HG02885 (cell line): ENCODE data around the gene VPS4B.

Experiments used
- ATAC-seq: cut with Tn5 transposase; IDR thresholded peaks from one replicate; pipeline ENCODE4 v1.9.1; 2021; ENCODE audit warnings: mild to moderate bottlenecking; ENCODE audit not compliant: unreplicated experiment, poor library complexity

VPS4B gene

DNA sequence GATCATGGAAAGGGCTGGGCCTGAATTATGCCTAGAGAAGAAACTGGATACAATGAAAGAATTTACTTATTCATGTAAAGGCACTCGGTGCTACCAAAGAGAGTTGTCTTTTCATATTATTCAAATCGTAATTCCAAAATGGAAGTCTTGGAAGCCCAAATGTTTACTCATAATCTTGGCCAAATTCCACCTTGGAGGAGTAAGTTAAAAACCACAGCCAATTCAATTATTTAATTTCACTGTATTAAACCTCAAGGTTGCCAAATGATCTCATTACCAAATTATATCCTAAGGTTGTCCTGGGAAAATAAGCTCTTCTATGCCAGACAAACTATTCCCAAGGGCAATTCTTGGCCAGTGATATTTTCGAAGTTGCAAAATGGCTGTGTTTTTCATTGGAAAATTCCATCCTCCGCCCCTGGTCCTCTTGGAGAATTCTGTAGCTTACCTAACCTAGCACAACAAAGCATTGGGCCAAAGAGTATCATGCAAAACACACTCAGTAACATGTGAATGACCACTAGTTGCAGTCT, 11.1 kb upstream of the VPS4B start:
- no peak for ATAC-seq

DNA sequence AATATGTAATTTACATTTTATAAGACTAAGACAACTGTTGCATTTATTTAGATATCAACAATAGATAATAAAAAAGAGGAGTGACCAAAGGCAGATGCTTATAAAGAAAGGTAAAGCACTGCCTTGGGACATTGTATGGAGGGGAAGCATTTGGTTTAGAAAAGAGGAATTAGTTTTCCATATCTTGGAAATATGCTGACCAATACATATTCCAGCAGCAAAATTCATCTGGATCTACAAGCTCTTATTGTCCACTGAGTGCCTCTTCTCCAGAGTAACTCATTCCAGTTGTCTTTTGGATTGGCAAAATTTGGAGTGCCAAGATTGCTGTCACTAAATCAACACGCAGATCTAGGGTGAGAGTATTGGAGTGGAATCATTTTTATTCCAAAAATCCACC, 8.9 kb upstream of the VPS4B start:
- no peak for ATAC-seq

DNA sequence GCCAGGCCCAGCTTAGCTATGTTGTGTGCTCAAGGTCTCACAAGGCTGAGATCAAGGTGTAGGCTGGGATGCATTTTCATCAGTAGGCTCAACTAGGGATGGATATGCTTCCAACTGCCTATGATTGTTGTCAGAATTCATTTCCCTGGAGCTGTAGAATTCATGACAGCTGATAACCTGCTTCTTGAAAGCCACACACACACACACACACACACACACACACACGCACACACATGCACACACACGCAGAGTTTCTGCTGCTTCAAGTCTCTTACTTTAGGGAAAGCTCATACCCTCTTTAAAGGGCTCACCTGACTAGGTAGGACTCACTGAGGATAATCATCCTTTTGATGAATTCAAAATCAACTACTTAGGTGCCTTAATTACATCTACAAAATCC, 8.2 kb upstream of the VPS4B start:
- no peak for ATAC-seq

DNA sequence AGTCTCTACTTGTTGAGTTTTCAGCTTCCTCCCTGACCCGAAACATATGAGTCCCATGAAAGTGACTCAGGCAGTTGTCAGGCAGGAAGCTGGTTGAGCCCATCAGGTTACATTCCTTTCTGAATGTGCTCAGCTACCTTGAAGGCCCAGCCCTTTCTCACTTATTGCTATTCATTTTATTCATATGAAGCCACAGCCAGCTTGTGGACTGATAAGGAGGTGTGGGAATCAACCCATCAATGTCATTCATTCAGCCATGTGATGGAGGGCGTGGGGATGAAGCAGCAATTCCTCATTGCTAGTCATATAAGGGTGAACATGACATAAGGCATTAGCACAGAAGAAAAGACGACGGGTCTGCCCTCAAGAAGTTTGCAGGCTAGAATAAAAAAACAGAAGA, 5.3 kb upstream of the VPS4B start:
- no peak for ATAC-seq

DNA sequence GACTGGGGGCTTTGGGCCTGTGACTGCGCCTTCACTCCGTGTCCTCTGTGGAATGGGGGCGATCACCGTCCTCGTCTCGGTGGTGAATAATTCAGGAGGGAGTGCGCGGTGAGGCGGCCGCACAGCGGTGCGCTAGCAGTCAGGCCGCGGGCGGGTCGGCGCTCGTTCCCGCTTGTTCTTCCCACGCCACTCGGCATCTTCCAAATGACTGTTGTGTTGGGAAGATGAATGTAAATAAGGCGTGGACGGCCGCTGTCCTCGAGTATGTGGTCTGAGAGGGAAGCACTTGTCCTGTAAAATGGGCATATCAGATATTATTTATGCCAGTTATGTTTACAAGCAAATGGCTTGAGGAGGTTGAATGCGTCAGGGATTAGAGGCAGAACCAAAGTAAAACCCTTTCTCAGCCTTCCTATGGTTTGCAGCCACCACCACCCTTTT, 608 bp upstream of the VPS4B start:
- peak; percentile 36 for ATAC-seq

DNA sequence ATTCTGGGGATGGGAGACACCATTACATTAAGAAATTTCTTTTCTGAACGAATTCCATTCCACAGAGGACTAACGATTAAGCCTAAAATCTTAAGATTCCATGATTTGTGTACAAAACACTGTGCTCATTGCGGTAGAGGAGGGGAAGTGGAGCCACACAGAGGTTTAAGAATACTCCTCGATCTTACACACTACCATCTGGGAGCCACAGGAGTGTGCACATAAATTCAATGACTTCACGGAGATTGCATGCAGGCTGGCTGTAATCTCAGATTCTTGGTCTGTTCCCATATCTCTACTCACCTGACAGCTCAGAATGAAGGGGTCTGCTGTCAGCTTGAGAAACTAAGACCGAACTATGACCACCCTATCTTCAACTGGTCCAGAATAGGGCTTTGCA, 762 bp downstream of the VPS4B start:
- no peak for ATAC-seq

DNA sequence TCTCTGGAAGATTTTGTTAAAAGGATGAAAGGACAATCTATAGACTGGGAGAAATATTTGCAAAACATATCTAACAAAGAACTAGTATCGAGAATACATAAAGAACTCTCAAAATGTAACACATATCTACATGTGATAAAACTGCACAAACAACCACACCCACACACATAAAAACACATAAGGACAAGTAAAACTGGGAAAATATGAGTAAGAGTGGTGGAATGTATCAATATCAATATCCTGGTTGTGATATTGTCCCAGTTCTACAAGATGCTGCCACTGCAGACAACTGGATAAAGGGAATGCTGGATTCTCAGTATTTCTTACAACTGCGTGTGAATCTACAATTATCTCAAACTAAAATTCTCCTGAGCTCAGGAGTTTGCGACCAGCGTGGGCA, 9.3 kb downstream of the VPS4B start:
- ATAC-seq, result no peak

DNA sequence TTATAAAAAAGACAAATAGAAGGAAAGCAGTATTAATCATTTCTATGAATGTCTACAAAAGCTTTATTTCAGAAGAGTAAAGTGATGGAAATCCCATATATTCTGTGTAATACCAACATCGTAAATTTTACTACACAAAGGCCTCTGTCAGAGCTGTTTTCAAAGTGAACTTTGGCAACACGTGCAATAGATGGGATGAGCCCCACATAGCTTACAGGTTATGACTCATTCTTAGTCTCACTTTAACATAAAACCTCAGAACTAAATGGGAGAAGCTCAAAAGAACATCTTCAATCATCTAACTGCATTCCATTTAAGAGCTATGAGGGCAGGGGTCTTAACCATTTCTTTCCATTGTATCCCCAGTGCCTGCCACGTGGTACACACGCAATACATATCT, 11.5 kb downstream of the VPS4B start:
- no peak for ATAC-seq

DNA sequence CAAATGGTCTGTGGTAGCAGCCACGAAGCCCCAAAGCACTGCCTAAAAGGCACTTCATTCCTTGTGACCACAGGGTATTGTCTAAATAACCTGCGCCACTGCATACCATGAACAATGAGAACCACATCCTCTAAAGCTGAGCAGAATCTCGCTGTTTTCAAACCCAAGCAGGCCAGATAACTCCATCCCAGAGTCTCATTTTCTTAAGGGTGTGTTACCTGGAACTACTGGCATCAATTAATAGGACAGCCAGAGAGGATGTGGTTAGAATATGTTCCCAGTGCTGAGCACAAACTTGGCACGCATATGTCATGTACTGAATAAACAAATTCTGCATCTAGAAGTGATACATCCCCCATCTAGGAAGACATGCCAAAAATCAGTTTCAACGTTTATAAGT, 13.0 kb downstream of the VPS4B start:
- ATAC-seq, result no peak

DNA sequence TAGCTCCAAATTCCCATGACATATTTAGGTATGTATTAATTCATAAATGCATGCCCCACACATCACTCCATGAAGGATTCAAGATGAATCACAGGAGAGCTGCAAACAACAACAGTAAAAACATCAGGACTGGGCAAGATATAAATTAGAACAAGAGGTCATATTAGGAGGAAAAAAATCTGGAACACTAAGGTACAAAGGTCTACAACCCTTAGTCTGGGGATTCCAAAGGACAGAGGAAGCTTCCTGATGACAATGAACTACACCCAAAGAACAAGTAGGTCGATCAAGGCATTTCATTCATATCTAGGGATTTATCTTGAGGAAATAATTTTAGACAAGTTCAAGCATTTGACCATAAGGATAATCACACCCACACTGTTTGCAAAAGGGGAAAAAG, 14.5 kb downstream of the VPS4B start:
- ATAC-seq, result no peak

DNA sequence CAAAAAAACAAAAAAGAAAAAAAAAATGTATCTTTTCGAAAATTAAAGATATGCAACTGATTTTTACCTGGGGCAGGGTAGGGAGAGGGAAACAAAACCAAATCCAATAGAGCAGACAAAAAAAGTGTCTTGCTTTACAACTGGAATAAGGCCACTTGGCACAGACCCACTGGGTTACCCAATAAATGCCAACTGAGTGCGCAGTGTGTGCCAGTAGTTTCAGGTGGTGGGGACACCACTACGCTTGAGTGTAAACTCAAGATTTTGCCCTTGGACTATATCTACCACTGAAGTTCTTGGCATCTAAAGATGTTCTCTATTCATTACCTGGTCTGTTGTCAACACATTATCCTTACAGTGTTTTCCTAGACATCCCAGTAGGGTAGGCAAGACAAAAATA, 16.3 kb downstream of the VPS4B start:
- no peak for ATAC-seq

DNA sequence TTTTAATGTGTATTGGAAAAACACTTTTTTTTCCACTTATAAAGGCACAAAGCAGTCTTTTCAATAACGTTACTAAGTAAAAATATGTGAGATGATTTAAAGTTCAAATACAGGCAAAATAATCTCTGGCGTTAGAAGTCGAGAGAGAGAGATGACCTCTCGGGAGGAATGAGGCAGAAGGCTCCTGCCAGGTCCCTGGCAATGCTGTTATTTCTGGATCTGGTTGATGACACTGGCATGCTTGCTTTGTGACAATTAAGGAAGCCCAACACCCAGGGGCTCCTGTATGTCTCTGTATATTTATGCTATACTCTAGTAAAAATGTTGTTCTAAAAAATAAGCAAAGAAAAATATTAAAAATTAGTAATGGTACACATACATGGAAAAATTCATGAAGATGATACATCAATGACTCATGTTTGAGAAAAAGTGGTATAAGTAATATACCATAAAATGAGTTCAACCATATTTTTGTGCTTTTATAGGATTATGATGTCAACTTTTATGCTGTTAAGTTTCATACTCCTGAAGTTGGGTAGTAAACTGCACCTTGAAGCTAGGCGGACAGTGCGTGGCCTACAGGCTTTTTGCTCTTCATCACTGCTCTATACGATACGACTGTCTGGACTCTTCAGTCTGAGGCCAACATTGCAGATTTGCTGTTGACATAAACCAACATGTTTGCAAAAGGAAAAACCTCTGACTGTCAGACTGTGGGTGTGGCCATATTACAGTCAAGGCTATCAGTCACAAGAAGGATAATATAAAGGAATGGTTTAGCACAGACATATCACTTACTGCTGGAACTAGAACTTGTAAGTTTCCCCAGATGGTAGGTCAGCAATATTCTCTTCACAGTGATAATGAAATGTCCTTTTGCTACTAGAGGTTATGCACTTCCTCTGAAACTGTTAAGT, 19.8 kb downstream of the VPS4B start:
- ATAC-seq, result no peak

DNA sequence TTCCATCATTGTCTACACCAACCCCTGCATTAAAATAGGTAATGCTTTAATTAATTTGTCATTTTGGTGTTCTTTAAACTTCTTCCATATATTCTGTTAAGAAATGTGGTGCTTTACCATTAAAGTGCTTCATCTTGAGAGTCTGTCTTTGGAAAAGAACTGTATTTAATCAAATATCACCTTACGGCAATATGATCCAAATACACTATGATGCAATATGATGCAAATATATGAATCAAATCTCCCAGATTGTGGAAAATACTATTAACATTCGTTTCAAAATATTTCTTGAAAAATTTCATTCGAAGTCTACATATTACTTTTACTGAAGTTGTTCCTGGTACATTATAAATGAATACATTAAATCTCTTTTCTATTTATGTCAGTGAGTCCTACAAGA, 23.0 kb downstream of the VPS4B start:
- ATAC-seq, result no peak

DNA sequence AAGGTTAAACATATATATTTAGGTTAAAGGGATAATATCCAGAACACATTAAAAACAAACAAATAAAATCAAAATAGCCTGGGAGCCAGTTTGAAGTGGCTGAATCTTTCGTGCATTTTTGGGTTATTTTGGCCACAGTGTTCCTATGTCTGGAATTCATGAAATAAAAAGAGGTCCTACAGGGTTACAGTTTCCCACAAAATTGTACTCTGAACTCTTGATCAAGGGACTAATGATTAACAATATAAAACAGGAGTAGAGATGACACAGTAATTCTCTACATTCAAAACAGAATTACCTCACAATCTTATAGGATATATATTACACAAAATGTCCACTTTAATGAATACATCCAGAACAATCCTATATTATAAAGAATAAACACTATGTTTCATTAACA, 24.9 kb downstream of the VPS4B start:
- no peak for ATAC-seq

DNA sequence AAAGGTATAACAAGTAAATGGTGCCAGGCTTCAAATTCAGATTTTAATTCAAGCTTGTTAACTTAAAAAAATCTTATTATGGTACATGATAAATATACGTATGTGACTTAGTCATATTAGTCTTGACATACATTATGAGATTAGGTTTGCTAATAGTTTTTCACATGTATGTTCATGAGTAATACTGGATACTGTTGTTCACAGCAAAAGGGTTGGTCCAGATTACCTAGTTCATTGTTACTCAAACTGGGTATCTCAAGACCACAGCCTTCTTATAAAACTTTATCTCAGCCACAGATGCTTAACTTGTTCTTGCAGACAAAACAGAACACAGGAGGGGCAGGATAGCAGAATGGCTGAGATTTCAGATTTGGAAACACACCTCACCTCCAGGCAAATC, 26.8 kb downstream of the VPS4B start:
- no peak for ATAC-seq

DNA sequence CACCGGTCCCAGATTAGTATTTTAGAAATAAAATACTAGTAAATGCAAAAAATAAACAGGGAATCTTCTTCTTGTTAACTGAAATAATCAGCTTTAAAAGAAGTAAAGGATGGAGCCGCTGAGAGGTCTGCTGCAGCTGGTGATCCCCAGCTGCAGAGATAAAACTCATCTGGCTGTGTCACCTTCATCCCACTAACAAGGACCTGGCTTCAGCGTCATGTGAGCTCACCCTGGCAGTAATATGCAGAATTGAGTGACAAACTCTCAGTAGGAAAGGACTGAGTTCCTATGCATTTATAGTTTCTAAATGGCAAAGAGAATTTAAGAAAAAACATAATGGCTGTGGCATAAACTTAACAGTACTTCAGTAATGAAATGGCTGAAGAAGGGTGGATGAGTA, 27.3 kb downstream of the VPS4B start:
- no peak for ATAC-seq

DNA sequence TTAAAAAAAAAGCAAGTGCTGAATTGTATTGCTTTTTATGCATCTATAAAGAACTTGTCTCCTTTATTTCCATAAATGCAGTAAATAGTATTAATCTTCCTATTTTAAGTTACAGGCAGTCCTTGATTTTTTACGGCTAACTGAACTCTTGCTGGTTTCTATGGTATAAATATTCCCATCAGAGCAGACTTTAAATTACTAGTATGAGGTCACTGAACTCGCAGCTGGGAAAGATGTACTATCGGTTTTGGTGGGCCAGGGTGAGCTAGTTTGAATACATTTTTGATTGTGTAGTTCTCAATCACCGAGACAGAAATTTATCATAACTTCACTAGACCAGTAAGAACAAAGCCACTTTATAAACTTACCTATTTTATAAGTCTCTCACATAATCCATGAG, 34.4 kb downstream of the VPS4B start:
- ATAC-seq, result no peak

DNA sequence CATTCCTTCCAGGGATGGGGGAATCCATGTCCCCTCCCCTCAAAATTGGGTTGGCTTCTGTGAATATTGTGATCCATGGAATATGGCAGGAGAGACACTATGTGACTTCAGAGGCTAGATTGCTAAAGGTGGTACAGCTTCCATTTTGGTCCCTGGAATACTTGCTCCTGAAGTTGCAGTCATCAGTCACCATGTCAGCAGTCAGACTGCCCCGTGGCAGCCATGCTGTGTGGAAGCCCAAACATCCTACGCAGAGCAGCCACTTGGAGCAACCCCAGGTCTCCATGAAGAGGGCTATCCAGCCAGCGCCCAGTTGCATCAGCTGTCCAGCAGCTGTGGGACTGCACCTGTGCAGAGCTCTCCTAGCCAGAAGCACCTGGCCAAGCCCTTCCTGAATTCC, 39.4 kb downstream of the VPS4B start:
- ATAC-seq, result no peak

DNA sequence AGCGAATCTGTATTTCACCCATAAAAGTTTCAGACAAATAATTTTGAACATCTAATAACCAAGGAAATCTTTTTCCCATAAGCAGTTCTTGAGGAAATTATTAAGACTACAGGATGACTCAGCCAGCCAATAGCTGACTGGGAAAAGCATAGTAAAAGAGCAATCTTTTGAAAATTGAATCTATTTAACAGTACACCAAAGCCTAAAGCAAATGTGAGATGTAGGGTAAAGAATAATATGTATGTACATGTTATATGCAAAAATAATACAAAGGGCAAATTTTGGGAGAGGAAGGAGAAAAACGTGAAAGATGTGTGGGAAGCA, 42.7 kb downstream of the VPS4B start:
- ATAC-seq, result no peak

DNA sequence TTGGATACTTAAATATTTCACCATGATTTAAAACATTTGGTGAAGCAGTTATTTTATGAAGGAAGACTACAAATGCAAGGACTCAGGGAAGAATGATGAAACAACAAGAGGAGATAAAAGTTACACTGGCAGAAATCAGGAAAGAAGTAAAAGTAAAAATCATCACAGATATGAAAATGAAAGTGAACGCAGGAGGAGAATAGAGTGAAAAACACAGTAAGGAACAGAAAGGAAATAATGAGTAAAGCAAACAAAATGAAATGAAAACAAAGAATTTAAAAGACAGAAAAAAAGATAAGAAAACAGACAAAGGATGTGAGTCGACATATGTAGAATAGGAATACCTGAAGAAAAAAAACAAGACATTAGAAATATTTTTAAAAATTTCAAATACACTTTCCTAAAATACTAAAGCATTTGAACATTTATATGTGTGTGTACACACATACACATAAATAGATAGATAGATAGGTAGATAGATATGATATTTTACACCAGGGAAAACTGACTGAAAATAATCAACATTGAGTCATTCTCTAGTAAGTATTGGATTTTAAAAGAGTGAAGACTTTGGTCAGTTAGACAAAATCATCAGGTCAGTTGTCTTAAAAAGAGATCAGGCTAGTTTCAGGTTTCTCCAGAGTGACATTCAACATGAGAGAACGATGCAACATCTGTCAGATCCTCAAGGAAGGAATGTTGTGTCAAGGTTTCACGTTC, 43.2 kb downstream of the VPS4B start:
- peak; percentile 64 for ATAC-seq

DNA sequence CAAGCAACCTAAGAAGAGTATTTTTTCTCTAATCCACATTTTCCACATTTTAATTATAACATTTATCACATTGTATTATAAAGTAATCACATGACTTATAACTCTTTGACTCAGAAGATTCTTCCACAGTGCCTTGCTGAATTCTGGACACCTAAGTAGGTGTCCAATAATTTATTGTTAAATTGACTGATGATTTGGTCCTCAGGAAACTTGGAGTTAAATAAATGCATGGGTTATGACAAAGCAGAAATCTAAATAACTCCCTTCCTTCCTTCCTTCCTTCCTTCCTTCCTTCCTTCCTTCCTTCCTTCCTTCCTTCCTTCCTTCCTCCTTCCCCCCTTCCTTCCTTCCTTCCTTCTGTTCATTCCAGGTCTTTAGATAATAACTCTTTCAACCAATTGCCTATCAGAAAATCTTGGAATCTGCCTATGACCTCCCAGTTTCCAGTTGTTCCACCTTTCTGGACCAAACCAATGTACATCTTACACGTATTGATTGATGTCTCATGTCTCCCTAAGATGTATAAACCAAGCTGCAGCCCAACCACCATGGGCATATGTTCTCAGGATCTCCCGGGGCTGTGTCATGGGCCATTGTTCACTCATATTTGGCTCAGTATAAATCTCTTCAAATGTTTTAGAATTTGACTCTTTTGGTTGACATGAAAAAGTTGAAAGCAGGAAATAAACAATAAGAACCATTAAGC, 44.8 kb downstream of the VPS4B start:
- ATAC-seq, result no peak
